K562 (cell line): ENCODE measurements around the gene GFI1B. TPM values are rescaled to one million over a fixed set of nuclear protein-coding genes. Genes with fewer than 3 reads are reported as not detected.

Experiments used
- BCOR ChIP-seq: fragments of 450-650 bp; IDR thresholded peaks from 2 replicates; pipeline ENCODE4 v1.6.1; 2016
- DPF2 ChIP-seq: fragments of 450-650 bp; IDR thresholded peaks from 2 replicates; pipeline ENCODE4 v1.6.1; 2016
- GABPA ChIP-seq: fragments of 200-800 bp; sonication (Bioruptor generic); conservative IDR thresholded peaks from 2 replicates; pipeline ENCODE4 v1.6.1; 2016; ENCODE audit warnings: low read depth, missing genetic modification characterization, missing compliant biosample characterization
- HOXB6 ChIP-seq: fragments of 250-450 bp; sonication (Bioruptor Pico); IDR thresholded peaks from 2 replicates; pipeline ENCODE4 v1.5.1; 2022; ENCODE audit warnings: mild to moderate bottlenecking, borderline replicate concordance
- IFI16 ChIP-seq: fragments of 250-450 bp; sonication (Bioruptor Pico); IDR thresholded peaks from 2 replicates; pipeline ENCODE4 v2.1.2; 2022; ENCODE audit warnings: mild to moderate bottlenecking, inconsistent platforms
- MTA3 ChIP-seq: fragments of 450-650 bp; formaldehyde crosslinking; IDR thresholded peaks from 2 replicates; pipeline ENCODE4 v1.6.1; 2017; ENCODE audit warnings: mild to moderate bottlenecking, borderline replicate concordance
- NFIX ChIP-seq: fragments of 250-450 bp; sonication (Bioruptor Pico); IDR thresholded peaks from 2 replicates; pipeline ENCODE4 v1.4.0; 2020; ENCODE audit warnings: low read depth, mild to moderate bottlenecking, moderate library complexity
- POLR2AphosphoS2 ChIP-seq: IDR thresholded peaks from 2 replicates; pipeline ENCODE4 v1.6.1; 2012; ENCODE audit warnings: low read length, improper control_type of control experiment
- PRDM10 ChIP-seq: fragments of 450-650 bp; IDR thresholded peaks from 2 replicates; pipeline ENCODE4 v1.6.1; 2018; ENCODE audit not compliant: partially characterized antibody
- PTTG1 ChIP-seq: fragments of 450-650 bp; IDR thresholded peaks from 2 replicates; pipeline ENCODE4 v1.6.1; 2016; ENCODE audit warnings: low read depth, mild to moderate bottlenecking, missing genetic modification characterization, missing compliant biosample characterization
- SPI1 ChIP-seq: IDR thresholded peaks from 2 replicates; pipeline ENCODE4 v1.6.1; 2011; ENCODE audit warnings: low read depth, low read length, control low read depth, borderline replicate concordance
- TARDBP ChIP-seq: fragments of 450-650 bp; IDR thresholded peaks from 2 replicates; pipeline ENCODE4 v1.6.1; 2016
- TCF7 ChIP-seq: sonication (generic); IDR thresholded peaks from 2 replicates; pipeline ENCODE4 v1.6.1; 2016; ENCODE audit warnings: antibody characterized with exemption, borderline replicate concordance
- U2AF2 ChIP-seq: fragments of 200-400 bp; formaldehyde crosslinking; optimal IDR thresholded peaks from 2 replicates; pipeline ENCODE3; 2017; ENCODE audit warnings: low read depth, mild to moderate bottlenecking, low read length
- polyA plus RNA-seq, 8 experiments: library from polyadenylated mRNA; depleted of rRNA in 4 of 8; stranded (reverse) in 5 of 8; unstranded in 3 of 8; fragments of >200 nt; fragmentation: Nextera tagmentation in 2 of 8; fragmentation: Illumina TruSeq in 1 of 8; extraction: Ambion mirVana in 2 of 8; extraction: Trizol in 1 of 8; gene quantifications; 2 replicates each; pipeline versions ENCODE4 v1.2.1 to v1.2.3, GENCODE V29; 2011 to 2014; ENCODE audit warnings: inconsistent platforms in 1 of 8, missing spikeins in 1 of 8
- total RNA-seq, 7 experiments: library from RNA; depleted of rRNA in 6 of 7; stranded (reverse); fragments of >200 nt in 6 of 7; fragmentation: Illumina TruSeq in 2 of 7; extraction: Trizol in 2 of 7; gene quantifications; 2 replicates each; pipeline versions ENCODE4 v1.2.1 to v1.2.3, GENCODE V29; 2011 to 2021; ENCODE audit warnings: low replicate concordance in 1 of 7
- TF ChIP-seq, protein P1 (sequence below): sonication (generic); formaldehyde crosslinking; IDR thresholded peaks from 2 replicates; pipeline ENCODE4 v1.8.0; 2022; ENCODE audit warnings: mild to moderate bottlenecking, missing genetic modification reagents
- TF ChIP-seq, protein P2 (sequence below): sonication (generic); formaldehyde crosslinking; IDR thresholded peaks from 2 replicates; pipeline ENCODE4 v1.8.0; 2023; ENCODE audit warnings: mild to moderate bottlenecking, missing genetic modification reagents
- TF ChIP-seq, protein P3 (sequence below): fragments of 250-450 bp; sonication (Bioruptor Pico); IDR thresholded peaks from 2 replicates; pipeline ENCODE4 v1.4.0; 2020; ENCODE audit warnings: mild to moderate bottlenecking

GFI1B gene
- total and polyA plus RNA-seq, 9 of the 15 experiments (the other 6 are each of a cell fraction or from before 2014, with no cell fraction given) = 8.0 to 75.7 (median 34.5) TPM

DNA sequence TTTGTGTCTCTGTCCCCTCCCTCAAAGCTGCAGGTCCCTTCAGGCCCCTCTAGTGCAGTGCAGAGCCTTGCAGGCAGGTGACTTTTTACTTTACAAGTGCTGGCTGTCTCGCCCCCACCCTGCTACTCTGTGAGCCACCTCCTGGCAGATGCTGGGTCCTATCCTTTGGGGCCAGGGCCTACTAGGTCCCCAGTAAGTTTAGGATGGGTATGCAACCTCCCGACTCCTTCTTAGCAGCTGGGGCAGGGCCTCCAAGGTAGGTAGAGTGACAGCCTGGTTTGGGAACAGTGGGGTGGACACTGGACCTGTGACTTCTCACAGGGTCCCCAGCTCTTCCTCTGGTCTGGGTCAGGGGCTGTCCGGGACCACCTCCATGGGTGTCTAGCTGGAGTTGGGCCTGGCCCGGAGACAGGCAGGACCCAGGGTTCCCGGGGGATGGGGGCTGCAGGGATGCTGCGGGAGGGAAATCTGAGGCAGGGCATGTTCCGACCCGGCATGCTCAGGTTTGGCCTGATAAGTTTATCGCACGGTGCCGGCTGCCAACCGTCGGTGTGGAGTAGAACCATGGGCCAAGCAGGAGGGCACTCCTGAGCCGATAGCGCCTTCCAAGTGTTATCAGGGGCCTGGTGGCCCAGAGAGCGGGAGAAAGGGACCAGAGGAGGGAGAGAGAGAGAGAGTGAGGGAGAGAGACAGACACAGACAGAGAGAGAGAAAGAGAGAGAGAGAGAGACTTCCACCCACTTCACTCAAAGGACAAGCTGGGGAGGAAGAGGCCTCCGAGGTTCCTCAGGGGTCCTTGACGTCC is 20.5 kb downstream of the GFI1B start (continued):
- TF ChIP-seq TCF7 = no peak; the same call in 1 of the 2 replicates
- TF ChIP-seq MTA3 = 0 out of 2 replicates have a peak, but pooled peaks have one; percentile 41
- no peak for TF ChIP-seq U2AF2
- no peak for TF ChIP-seq TARDBP
- TF ChIP-seq PRDM10 = peak; percentile 47
- peak; percentile 81 for TF ChIP-seq BCOR
- 0 out of 2 replicates have a peak, but pooled peaks have one; percentile 18 for TF ChIP-seq IFI16 (CRISPR knock-in tag)
- TF ChIP-seq, protein P1, sequence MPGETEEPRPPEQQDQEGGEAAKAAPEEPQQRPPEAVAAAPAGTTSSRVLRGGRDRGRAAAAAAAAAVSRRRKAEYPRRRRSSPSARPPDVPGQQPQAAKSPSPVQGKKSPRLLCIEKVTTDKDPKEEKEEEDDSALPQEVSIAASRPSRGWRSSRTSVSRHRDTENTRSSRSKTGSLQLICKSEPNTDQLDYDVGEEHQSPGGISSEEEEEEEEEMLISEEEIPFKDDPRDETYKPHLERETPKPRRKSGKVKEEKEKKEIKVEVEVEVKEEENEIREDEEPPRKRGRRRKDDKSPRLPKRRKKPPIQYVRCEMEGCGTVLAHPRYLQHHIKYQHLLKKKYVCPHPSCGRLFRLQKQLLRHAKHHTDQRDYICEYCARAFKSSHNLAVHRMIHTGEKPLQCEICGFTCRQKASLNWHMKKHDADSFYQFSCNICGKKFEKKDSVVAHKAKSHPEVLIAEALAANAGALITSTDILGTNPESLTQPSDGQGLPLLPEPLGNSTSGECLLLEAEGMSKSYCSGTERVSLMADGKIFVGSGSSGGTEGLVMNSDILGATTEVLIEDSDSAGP (CRISPR knock-in tag) = no peak
- TF ChIP-seq, protein P2, sequence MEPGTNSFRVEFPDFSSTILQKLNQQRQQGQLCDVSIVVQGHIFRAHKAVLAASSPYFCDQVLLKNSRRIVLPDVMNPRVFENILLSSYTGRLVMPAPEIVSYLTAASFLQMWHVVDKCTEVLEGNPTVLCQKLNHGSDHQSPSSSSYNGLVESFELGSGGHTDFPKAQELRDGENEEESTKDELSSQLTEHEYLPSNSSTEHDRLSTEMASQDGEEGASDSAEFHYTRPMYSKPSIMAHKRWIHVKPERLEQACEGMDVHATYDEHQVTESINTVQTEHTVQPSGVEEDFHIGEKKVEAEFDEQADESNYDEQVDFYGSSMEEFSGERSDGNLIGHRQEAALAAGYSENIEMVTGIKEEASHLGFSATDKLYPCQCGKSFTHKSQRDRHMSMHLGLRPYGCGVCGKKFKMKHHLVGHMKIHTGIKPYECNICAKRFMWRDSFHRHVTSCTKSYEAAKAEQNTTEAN (CRISPR knock-in tag) = no peak
- no peak for TF ChIP-seq SPI1
- no peak for TF ChIP-seq GABPA (tag)
- TF ChIP-seq DPF2 = peak; percentile 92
- no peak for TF ChIP-seq HOXB6 (CRISPR knock-in tag)
- TF ChIP-seq POLR2AphosphoS2 = no peak
- no peak for TF ChIP-seq PTTG1
- no peak for TF ChIP-seq NFIX (CRISPR knock-in tag)
- TF ChIP-seq, protein P3, sequence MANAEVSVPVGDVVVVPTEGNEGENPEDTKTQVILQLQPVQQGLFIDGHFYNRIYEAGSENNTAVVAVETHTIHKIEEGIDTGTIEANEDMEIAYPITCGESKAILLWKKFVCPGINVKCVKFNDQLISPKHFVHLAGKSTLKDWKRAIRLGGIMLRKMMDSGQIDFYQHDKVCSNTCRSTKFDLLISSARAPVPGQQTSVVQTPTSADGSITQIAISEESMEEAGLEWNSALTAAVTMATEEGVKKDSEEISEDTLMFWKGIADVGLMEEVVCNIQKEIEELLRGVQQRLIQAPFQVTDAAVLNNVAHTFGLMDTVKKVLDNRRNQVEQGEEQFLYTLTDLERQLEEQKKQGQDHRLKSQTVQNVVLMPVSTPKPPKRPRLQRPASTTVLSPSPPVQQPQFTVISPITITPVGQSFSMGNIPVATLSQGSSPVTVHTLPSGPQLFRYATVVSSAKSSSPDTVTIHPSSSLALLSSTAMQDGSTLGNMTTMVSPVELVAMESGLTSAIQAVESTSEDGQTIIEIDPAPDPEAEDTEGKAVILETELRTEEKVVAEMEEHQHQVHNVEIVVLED = 0 out of 2 replicates have a peak, but pooled peaks have one; percentile 11
